Erythroblast (primary cell): ENCODE measurements around the gene KRTAP10-5.

ENCODE experiments used
- DNase-seq, 2 experiments: peaks; one replicate each; lab custom pipeline; 2025; lab: John Stamatoyannopoulos, UW
- GATA1 ChIP-seq: IDR thresholded peaks from 2 replicates; pipeline ENCODE4 v1.6.1; 2011; ENCODE audit warnings: low read depth, mild to moderate bottlenecking, control low read depth, low read length, moderate library complexity
- POLR2A ChIP-seq: IDR thresholded peaks from 2 replicates; pipeline ENCODE4 v1.6.1; 2011; ENCODE audit warnings: mild to moderate bottlenecking, low read length

The KRTAP10-5 gene

GRCh38 chr21:44531606-44532564 lies 48.5 kb downstream of the KRTAP10-5 start:
- TF ChIP-seq POLR2A (no peak), GATA1 (no peak)

GRCh38 chr21:44530903-44531605 lies 49.4 kb downstream of the KRTAP10-5 start:
- no peak for DNase-seq
- TF ChIP-seq GATA1 (no peak), POLR2A (no peak)

More at GRCh38 chr21:44531606-44532564, 48.5 kb downstream of the KRTAP10-5 start:
- no peak for DNase-seq

- TF ChIP-seq GATA1 (no peak), POLR2A (no peak)
- no peak for DNase-seq
Measured at GRCh38 chr21:44530221-44530902, 50.0 kb downstream of the KRTAP10-5 start.

- TF ChIP-seq POLR2A: no peak
- no peak for TF ChIP-seq GATA1
- DNase-seq: no peak
Measured at GRCh38 chr21:44529503-44530125, 50.8 kb downstream of the KRTAP10-5 start.
